Lung microvascular endothelial cell (primary cell): ENCODE measurements around the gene CCDC82. TPM values are rescaled to one million over a fixed set of nuclear protein-coding genes. Genes with fewer than 3 reads are reported as not detected.

Experiments used
- DNase-seq, 2 donors: peaks; one replicate each; pipeline versions ENCODE4 v3.0.0 to v3.0.0-alpha.2; 2010; ENCODE audit warnings: low read depth in 2 of 2
- total RNA-seq: library from RNA; depleted of rRNA; stranded (reverse); fragments of >200 nt; gene quantifications from 2 replicates; pipeline ENCODE4 v1.2.1, GENCODE V29; 2014

Gene CCDC82
- total RNA-seq, 1 donor from 2014 or later = 14.1 TPM

- DNase-seq = peak; percentile 99 to 100
Observed at GRCh38 chr11:96306933-96307775, 82.6 kb downstream of the CCDC82 start.

GRCh38 chr11:96306600-96306932 is 83.1 kb downstream of the CCDC82 start:
- no peak for DNase-seq

- no peak for DNase-seq
Observed at GRCh38 chr11:96306071-96306470, 83.6 kb downstream of the CCDC82 start.

GRCh38 chr11:96303980-96304379 is 85.7 kb downstream of the CCDC82 start:
- DNase-seq = no peak

- DNase-seq = peak; percentile 90 to 91
Observed at GRCh38 chr11:96303064-96303463, 86.6 kb downstream of the CCDC82 start.

Other genes with a start within 250 kb of the CCDC82 start
- gene MAML2, start 46.7 kb downstream of the CCDC82 start, total RNA-seq = 4.6 and 5.2 TPM in 2 replicates
- 3.3 and 6.0 TPM in 2 replicates for gene JRKL, start 101 bp upstream of the CCDC82 start, total RNA-seq